ENCODE measurements around the gene ELMO1.

ELMO1 gene

DNA sequence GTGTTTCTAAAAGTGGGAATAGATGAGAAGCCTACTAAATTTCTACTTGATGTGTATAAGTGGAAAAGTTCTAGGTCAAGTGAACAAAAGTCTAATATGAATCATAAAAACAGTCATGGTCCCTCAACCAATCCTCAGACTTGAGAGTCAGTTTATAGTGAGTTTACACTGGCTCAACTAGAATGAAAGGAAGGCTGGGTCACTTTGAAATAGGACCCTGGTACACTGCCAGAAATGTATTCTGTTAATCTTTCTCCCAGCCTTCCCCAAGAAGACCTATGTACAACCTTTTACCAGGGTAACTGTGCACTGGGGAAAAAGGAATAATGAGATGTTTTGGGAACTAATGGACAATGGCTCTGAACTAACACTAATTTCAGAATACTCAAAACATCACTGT lies 17.3 kb downstream of the ELMO1 start:
- no peak for DNase-seq (ENCODE audit: low read depth in 2 of 2)

GRCh38 chr7:37430640-37431039 lies 18.0 kb downstream of the ELMO1 start:
- no peak for DNase-seq (ENCODE audit: low read depth in 2 of 2)

DNA sequence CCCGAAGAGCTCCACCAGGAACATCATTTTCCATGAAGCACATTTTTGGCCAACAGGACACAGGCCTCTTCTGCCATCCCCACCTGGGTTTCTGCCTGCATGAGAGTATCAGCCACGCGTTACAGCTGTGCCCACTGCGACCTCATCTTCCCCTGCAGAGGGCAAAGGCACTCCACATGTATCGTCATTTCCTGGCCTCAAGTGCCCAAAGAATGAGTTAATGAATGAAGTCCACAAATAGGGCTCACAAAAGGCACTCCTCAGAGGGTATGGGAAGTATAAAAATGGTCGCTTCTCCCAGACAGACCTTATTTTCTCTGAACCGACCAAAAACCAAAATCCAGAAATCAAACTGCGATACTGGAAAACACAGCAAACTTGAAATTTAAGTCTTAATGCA lies 18.5 kb downstream of the ELMO1 start:
- no peak for DNase-seq (ENCODE audit: low read depth in 2 of 2)

GRCh38 chr7:37429435-37429791 lies 19.3 kb downstream of the ELMO1 start:
- no peak for DNase-seq (ENCODE audit: low read depth in 2 of 2)

DNA sequence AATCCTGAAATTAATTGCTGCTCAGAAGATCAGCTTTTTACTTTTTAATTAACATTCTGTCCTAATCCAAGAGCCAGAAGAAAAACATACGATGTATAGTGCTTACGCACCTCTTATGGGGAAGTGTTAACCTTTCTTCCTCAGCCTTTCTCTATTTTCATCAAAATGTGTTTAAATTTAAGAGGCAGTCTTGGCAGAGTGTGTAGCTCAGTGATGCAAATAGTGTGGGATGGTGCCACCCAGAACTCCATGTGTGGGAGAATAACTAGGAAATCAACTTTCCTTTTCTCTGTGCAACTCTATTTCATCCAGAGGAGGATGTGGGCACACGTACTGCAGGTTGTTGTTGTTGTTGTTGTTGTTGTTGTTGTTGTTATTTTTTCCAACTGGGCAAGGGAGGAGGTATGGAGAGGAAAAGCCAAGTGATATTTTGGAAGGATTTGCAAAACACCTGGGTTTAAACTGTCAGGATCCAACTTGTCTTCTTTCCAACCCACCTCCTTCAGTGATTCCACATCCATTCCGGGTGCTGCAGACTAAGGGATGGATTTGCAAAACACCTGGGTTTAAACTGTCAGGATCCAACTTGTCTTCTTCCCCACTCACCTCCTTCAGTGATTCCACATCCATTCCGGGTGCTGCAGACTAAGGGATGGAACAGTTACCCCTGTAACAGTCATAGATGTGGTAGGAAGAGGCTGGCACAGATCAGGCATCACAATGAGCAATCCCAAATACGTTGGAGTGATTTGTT lies 19.8 kb downstream of the ELMO1 start:
- no peak for DNase-seq (ENCODE audit: low read depth in 2 of 2)

GRCh38 chr7:37427276-37427940 lies 21.3 kb downstream of the ELMO1 start:
- no peak for DNase-seq (ENCODE audit: low read depth in 2 of 2)

DNA sequence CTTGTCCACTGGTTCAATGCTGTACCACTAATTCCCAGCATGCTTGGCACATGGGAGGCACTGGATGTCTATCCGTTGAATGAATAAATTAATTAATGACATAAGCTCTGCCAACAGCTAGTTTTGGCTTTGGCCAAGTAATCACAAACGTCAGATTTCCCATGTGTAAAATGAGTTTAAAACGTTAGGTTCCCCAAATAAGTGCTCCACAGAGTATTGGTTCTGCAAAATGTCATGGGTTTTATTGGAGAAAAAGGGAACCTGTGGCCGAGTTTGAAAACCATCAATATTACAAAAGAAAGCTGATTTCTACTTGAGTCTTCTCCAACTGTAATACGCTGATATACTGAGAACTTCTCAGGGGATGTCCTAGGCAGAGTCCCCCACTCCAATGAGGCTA lies 23.2 kb downstream of the ELMO1 start:
- no peak for DNase-seq (ENCODE audit: low read depth in 2 of 2)

DNA sequence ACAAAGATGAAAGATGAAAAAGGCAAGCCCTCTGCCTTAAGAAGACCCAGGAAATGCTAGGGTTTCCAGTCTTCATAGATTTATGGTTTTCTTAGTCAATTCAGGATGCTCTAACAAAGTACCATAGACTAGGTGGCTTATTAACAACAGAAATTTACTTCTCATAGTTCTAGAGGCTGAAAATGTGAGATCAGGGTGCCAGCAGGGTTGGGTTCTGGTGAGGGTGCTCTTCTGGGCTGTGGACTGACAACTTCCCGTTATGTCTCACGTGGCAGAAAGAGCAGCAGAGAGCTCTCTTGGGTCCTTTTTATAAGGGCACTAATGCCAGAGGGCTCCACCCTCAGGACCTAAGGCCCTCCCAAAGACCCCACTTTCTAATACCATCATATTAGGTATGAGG lies 23.7 kb downstream of the ELMO1 start:
- DNase-seq (ENCODE audit: low read depth in 2 of 2): no peak

DNA sequence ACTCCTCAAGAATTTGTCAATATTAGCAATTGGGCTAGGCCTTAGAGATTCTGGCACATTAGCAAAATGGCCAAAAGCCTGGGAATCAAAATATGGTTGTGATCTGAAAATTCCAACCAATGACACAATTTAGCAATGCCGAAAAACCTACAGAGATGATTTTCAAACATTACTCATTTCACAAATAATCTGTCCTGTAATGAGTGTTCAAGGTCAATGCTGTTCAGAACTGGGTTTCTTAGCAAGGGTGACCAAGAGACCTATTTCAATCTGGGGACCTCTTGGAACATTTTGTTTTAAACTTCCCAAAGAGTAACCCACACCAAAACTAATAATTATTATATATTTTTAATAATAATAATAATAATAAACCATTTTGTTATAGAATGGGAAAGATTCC lies 24.1 kb downstream of the ELMO1 start:
- DNase-seq (ENCODE audit: low read depth in 2 of 2): no peak

DNA sequence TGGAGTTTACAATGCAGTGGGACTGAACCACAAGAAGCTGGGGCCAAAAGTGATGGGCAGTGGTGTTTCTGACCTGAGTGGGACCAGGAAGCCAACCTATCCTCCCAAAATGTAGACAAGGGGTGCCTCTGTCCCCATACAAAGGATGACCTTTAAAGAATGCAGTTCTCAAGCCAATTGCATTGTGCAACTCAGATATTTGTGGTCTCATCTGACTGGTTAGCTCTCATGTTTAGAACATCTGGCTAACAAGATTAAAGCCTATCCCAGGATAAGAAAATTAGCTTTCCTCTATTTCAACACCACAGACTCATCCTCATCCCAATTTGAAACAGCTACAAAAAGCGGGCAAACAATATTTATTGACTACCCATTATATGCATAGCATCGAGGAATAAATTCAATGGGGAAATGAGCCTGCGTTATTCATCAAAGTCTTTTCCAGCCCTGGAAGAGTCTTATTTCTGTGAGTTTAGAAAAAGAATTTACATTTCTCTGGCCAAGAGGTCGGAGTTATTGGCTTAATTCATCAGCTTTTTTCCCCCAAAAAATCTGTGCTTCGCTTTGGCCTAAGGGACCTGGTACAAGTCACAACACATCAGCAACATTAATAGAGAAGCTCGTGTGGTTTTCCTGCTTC lies 26.7 kb downstream of the ELMO1 start:
- DNase-seq (ENCODE audit: low read depth in 2 of 2): no peak

DNA sequence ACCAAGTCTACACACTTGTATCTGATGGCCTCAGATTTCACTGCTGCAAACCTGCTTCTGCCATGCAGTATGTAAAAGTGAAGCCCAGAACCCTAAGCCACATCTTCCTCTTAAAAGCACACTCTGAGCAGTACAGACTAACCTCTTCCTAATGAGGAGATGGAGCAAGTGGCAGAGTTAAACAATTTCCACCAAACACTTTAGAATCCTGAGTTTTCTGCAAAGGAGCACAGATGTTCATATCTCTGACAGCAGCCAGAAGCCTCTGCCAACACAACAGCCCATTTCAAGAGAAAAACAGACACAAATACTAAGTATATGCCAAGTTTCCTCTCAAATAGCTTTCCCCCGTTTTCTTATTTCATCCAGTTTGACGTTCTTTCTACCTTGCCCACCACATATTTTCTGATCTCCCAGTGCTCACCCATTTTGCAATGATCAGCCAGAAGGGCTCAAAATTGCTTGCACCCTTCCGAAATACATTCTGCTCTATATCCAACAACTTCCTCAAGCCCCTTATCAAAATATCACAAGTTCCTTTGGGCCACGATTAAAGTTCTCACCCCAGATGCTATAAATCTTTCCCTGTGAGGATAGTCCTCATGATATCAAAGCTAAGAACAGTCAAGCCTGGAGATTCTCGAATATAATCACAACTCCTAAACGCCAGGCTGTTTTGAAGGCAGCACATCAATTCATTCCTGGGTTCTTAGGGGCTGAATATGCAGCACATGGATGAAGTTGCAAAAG lies 27.5 kb downstream of the ELMO1 start:
- DNase-seq (ENCODE audit: low read depth in 2 of 2): no peak

DNA sequence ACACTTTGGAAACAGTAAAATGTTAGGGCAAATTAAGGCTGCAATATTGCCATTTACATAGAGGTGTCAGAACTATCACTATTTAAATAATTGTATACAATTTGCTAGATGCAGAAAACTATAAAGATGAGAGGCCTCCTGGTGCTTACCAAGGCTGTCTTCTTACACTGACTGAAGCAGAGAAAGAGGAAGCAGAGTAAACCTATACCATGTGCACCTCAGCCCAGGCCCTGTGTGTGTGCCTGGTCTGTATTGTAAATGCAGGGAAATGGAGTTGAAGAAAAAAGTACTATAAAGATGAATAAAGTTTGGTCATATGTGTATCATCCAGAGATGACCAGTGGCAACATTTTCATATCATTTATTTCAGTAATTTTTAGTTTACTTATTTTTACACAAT lies 29.2 kb downstream of the ELMO1 start:
- DNase-seq (ENCODE audit: low read depth in 2 of 2): no peak

GRCh38 chr7:37418381-37418780 lies 30.3 kb downstream of the ELMO1 start:
- no peak for DNase-seq (ENCODE audit: low read depth in 2 of 2)

- no peak for DNase-seq (ENCODE audit: low read depth in 2 of 2)
Measured at GRCh38 chr7:37417107-37417474, 31.6 kb downstream of the ELMO1 start.

- no peak for DNase-seq (ENCODE audit: low read depth in 2 of 2)
Measured at GRCh38 chr7:37416378-37417106, 32.1 kb downstream of the ELMO1 start.

DNA sequence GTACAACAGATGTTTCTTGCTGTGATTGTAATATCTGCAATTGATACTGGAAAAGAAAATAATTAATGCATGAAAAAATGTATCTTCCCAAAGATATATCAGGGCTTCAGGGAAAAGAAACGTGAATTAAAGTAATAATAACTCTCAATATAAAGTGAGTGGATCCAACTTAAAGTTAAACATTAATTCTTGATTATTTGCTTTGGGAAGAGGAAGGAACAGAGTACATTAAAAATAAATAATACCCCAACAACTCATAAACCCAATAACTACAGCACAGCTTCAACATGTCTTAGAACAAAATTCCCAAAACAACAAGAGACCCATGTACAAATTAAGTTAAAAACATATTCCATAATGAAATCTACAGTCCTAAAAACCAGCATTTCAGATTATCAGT lies 33.0 kb downstream of the ELMO1 start:
- no peak for DNase-seq (ENCODE audit: low read depth in 2 of 2)

DNA sequence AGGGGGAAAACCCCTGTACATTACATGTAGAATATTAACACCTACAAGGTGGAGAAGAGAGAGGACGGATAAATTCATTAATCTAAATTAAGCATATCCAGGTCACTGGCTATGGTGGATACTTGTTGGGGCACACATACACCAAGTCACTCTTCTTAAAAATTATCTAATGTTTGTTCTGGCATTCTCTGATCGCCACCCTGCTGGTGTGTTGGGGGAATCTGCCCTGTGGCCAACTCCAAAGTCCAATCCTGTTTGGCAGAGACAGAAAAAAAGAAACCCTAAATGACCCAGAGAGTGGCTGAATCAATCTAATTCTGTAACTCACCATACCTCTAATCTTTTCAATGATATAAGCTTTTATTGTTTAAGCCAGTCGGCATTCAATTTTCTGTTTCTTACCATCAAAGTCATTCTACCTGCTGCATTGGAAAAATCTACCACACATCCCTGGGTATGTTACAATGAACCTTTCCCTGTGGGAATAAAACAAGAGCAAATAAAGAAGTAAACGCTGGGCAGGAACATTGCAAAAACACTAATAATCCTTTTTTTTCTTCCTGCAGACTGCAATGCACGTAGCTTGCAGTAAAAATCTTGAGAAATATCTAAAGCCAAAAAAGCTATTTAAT lies 34.2 kb downstream of the ELMO1 start:
- no peak for DNase-seq (ENCODE audit: low read depth in 2 of 2)

GRCh38 chr7:37411444-37412034 lies 37.1 kb downstream of the ELMO1 start:
- peak in 1 of 2 donors; percentile 49 for DNase-seq (ENCODE audit: low read depth in 2 of 2)

GRCh38 chr7:37410305-37411229 lies 38.1 kb downstream of the ELMO1 start:
- no peak for DNase-seq (ENCODE audit: low read depth in 2 of 2)

- DNase-seq (ENCODE audit: low read depth in 2 of 2): no peak
Measured at GRCh38 chr7:37409461-37409860, 39.2 kb downstream of the ELMO1 start.
